Stomach smooth muscle (tissue), 2 donors: ENCODE results near the gene TMEM107.

Experiments
- H3K27ac ChIP-seq: one replicate; pipeline ENCODE4 v1.7.0; 2013; ENCODE audit warnings: mild to moderate bottlenecking, low read length, inconsistent platforms
- H3K27me3 ChIP-seq, 2 donors: one replicate each; pipeline ENCODE4 v1.7.0; 2013; ENCODE audit warnings: low read length in 2 of 2; ENCODE audit not compliant: insufficient read depth in 2 of 2, control insufficient read depth in 1 of 2
- H3K36me3 ChIP-seq, 2 donors: one replicate each; pipeline ENCODE4 v1.7.0; 2013; ENCODE audit warnings: low read length in 2 of 2; ENCODE audit not compliant: control insufficient read depth in 2 of 2, insufficient read depth in 2 of 2
- H3K4me1 ChIP-seq: one replicate; pipeline ENCODE4 v1.7.0; 2013; ENCODE audit warnings: low read length; ENCODE audit not compliant: control insufficient read depth, insufficient read depth
- H3K4me3 ChIP-seq, 2 donors: one replicate each; pipeline ENCODE4 v1.7.0; 2013; ENCODE audit warnings: low read length in 2 of 2
- H3K9ac ChIP-seq, 2 donors: one replicate each; pipeline ENCODE4 v1.7.0; 2013; ENCODE audit warnings: low read length in 2 of 2, mild to moderate bottlenecking in 1 of 2
- H3K9me3 ChIP-seq, 2 donors: one replicate each; pipeline ENCODE4 v1.7.0; 2013; ENCODE audit warnings: low read length in 2 of 2; ENCODE audit not compliant: control insufficient read depth in 2 of 2
- donor health status: healthy.
- donor health status: Pancreatic carcinoma.

The TMEM107 gene

GRCh38 chr17:8147805-8148404, 28.3 kb downstream of the TMEM107 start:
- H3K9ac ChIP-seq = peak overlapping the region in 1 of 2 donors; percentile 21
- H3K4me3 ChIP-seq = no peak overlapping the region
- peak overlapping the region; percentile 71 for H3K27ac ChIP-seq

GRCh38 chr17:8147141-8147804, 28.9 kb downstream of the TMEM107 start:
- Histone ChIP-seq H3K27ac (peak overlapping the region; percentile 71), H3K36me3 (peaks cover 74 to 79% of the 10 kb centered on the region in 2 donors), H3K4me1 (peaks cover 56% of the 10 kb centered on the region)

More at GRCh38 chr17:8147805-8148404, 28.3 kb downstream of the TMEM107 start:
- Histone ChIP-seq H3K9me3 (no peaks in the 10 kb centered on the region), H3K27me3 (no peaks in the 10 kb centered on the region), H3K4me1 (peaks cover 62% of the 10 kb centered on the region), H3K36me3 (peaks cover 70 to 72% of the 10 kb centered on the region in 2 donors)

DNA sequence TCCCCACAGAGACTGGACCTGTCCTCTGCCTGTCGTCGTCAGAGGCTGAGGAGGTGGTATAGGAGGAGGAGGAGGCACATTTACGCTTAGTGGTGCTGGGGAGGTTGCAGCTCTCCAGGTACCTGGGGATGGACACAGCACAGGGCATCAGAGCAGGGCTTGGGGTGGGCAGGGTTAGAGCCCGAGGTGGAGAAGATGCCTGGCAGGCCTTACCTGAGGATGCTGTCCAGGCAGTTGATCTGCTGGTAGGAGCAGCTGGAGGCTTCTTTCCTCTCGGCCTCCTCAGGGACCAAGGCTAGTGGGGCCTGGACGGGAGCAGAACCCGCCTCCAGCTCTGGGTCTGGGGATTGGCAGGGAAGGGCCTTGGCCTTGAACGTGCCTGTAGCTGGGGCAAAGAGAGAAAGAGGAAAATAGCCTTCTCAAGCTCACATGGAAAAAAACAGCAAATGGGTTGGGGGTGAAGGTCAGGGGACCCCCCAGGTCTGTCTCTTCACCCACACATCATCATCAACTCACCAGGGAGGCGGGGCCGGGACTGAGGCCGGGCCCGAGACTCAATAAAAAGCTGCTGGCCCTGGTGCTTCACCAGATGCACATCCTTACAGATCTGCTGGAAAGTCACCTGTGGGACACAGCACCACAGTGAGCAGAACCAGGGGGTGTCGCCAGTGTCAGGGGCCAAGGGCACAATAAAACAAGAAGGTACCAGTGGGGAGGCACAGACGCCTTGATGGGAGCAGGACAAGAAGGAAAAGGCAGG, 29.6 kb downstream of the TMEM107 start:
- Histone ChIP-seq H3K9ac (peak overlapping the region in 1 of 2 donors; percentile 25), H3K27ac (peak overlapping the region; percentile 71), H3K36me3 (peaks cover 81 to 86% of the 10 kb centered on the region in 2 donors), H3K4me1 (peaks cover 53% of the 10 kb centered on the region), H3K27me3 (no peaks in the 10 kb centered on the region), H3K9me3 (no peaks in the 10 kb centered on the region), H3K4me3 (no peak overlapping the region)

More at GRCh38 chr17:8147141-8147804, 28.9 kb downstream of the TMEM107 start:
- H3K4me3 ChIP-seq = no peak overlapping the region
- no peaks in the 10 kb centered on the region for H3K9me3 ChIP-seq
- H3K27me3 ChIP-seq = no peaks in the 10 kb centered on the region
- H3K9ac ChIP-seq = peak overlapping the region in 1 of 2 donors; percentile 25

GRCh38 chr17:8145811-8146210, 30.4 kb downstream of the TMEM107 start:
- peaks cover 47% of the 10 kb centered on the region for H3K4me1 ChIP-seq
- no peak overlapping the region for H3K9ac ChIP-seq
- H3K4me3 ChIP-seq = no peak overlapping the region
- H3K27me3 ChIP-seq = no peaks in the 10 kb centered on the region
- H3K36me3 ChIP-seq = peaks cover 89 to 93% of the 10 kb centered on the region in 2 donors
- peak overlapping the region; percentile 71 for H3K27ac ChIP-seq
- no peaks in the 10 kb centered on the region for H3K9me3 ChIP-seq

GRCh38 chr17:8144401-8145231, 31.6 kb downstream of the TMEM107 start:
- Histone ChIP-seq H3K27me3 (no peaks in the 10 kb centered on the region), H3K27ac (peak overlapping the region; percentile 41), H3K4me1 (peaks cover 38% of the 10 kb centered on the region), H3K36me3 (peaks cover 89 to 93% of the 10 kb centered on the region in 2 donors), H3K9me3 (no peaks in the 10 kb centered on the region), H3K9ac (no peak overlapping the region), H3K4me3 (no peak overlapping the region)

DNA sequence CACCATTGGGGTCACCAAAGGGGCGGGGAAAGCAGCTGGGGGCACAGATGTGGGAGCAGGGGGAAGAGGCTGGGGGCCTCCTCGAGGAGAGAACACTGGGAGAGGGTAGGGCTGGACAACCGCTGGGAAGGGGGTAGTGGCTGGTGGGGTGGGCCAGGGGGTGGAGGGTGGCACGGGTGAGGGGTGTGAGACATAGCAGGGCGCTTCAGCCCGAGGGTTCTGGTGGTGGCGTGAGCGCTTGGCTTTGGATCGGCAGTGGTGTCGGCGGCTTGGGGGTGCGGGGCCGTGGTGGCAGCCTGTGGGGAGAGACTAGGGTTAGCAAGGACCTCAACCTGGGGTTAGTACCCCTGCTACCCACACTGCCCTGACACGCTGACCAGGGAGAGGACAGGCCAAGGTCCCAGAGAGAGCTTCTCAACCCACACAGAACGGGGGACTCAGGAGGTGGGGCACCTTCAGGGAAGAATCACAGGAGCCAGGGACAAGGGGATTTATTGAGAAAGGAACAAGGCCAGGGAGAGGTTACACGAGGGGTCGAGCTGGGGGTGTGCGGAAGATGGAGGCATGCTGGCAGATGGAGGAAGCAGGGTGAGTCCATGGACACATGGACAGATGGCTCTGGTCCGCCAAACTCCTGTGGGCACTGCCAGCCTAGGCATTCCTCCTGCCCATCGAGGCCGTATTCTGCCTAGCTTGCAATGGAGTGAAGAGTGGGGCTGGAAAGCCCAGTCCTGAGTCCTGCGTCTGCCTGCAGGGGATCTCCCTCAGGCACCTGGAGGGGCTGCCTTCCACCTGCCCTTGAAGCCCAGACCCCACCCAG, 32.4 kb downstream of the TMEM107 start:
- H3K27ac ChIP-seq = peak overlapping the region; percentile 41

DNA sequence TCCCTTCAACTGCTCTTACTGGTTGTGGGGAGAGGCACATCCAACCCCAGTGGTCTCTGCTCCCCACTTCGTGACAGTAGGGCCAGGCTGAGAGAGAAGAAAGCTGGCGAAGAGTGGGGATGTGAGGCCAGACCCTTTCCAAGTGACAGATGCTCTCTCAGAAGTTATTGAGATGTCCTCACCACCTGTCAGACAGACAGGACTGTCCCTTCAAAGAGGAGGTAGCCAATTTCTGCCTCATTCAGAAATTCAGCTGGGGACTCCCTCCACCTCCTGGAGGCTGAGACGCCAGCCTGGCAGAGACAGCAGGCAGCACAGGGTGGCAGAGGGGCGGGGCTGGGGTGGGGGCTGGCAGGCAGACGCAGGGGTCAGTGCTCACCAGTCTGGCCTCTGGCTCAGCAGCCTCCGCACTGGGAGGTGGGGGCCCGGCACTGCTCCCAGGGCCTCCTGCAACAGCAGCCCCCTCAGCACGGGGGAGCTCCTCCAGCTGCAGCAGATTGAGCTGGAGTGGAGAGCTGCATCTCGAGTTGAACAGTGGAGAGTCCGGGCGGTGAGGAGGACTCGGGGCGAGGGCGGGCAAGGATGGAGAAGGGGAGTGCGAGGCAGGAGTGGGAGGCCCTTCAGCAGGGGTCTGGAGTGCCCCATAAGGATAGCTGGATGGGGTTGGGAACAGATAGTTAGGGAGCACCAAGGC, 33.1 kb downstream of the TMEM107 start:
- Histone ChIP-seq H3K4me1 (peaks cover 38% of the 10 kb centered on the region), H3K4me3 (no peak overlapping the region), H3K36me3 (peaks cover 77 to 84% of the 10 kb centered on the region in 2 donors), H3K9ac (no peak overlapping the region), H3K27me3 (no peaks in the 10 kb centered on the region), H3K9me3 (no peaks in the 10 kb centered on the region), H3K27ac (peak overlapping the region; percentile 41)

More for the DNA sequence above, 32.4 kb downstream of the TMEM107 start:
- Histone ChIP-seq H3K36me3 (peaks cover 85 to 91% of the 10 kb centered on the region in 2 donors), H3K4me3 (no peak overlapping the region), H3K9me3 (no peaks in the 10 kb centered on the region), H3K9ac (no peak overlapping the region), H3K4me1 (peaks cover 38% of the 10 kb centered on the region), H3K27me3 (no peaks in the 10 kb centered on the region)

- Histone ChIP-seq H3K4me1 (peaks cover 33% of the 10 kb centered on the region), H3K36me3 (peaks cover 70 to 77% of the 10 kb centered on the region in 2 donors), H3K9me3 (no peaks in the 10 kb centered on the region), H3K9ac (no peak overlapping the region), H3K27me3 (no peaks in the 10 kb centered on the region), H3K4me3 (no peak overlapping the region), H3K27ac (peak overlapping the region; percentile 37)
These were observed 33.9 kb downstream of the TMEM107 start for GRCh38 chr17:8142158-8142886.

GRCh38 chr17:8141741-8142140, 34.4 kb downstream of the TMEM107 start:
- Histone ChIP-seq H3K9ac (no peak overlapping the region), H3K9me3 (no peaks in the 10 kb centered on the region), H3K27me3 (no peaks in the 10 kb centered on the region), H3K36me3 (peaks cover 65 to 71% of the 10 kb centered on the region in 2 donors), H3K27ac (peak overlapping the region; percentile 37), H3K4me1 (peaks cover 27% of the 10 kb centered on the region), H3K4me3 (no peak overlapping the region)
